Measurements from ENCODE around the gene RASGRP2. TPM values are rescaled to one million over a fixed set of nuclear protein-coding genes. Genes with fewer than 3 reads are reported as not detected.

RASGRP2 gene
- total RNA-seq, 4 donors from 2014 or later = 34.5 to 84.9 (median 41.1) TPM

DNA sequence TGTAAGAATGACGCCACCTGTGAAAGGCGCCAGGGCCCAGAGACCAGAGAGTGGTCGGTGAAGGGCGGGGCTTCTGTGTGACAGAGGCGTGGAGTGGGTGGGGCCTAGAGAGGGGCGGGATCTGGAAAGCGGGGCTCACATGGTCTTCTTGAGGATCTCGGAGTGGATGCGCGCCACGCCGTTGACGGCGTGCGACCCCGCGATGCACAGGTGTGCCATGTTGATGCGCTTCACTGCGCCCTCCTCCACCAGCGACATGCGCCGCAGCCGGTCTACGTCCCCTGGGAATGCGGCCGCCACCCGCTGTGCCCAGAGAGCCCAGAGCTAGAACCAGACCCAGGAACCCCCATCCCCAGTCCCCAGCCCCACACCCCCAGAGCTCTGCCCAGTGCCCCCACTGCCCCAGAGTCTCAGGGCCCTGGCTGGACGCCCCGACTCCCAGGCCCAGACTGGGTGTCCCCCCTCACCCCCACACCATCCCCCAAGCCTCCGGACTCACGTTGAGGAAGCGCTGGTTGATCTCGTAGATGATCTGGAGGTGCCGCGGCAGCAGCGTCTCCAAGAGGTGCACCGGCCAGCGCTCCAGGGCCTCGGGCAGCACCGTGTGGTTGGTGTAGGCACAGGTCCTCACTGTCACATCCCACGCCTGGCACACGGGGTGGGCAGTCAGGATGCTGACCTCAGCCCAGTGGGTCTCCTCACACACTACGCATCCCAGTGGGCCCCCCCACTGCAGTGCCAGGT, 9.6 kb upstream of the RASGRP2 start:
- no peak overlapping the region for H3K4me3 ChIP-seq

DNA sequence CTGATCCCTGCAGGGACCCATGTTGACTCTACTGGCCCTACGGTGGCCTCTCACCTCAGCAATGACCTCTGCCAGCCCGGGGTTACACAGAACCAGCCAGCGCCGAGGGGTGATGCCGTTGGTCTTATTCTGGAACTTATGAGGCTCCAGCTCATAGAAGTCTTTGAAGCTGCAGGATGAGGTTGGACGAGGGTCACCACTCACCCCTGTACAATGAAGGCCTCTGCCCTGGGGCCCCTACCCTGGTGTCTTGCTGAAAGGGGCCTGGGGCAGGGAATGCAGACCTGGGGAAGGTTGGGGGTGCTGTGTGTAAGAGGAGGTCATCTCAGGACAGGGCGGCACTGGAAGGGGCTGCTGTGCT, 9.1 kb upstream of the RASGRP2 start:
- peaks cover 0 to 63% of the 10 kb centered on the region in 2 donors for H3K36me3 ChIP-seq
- no peaks in the 10 kb centered on the region for H3K9me3 ChIP-seq
- H3K27ac ChIP-seq = peak overlapping the region in 3 of 4 donors; percentile 10 to 86 (median 55)
- ATAC-seq = no peak
- H3K4me3 ChIP-seq = no peak overlapping the region
- H3K4me1 ChIP-seq = peaks cover 0 to 10% (median 0%) of the 10 kb centered on the region in 3 donors
- H3K27me3 ChIP-seq = no peaks in the 10 kb centered on the region
- TF ChIP-seq POLR2A (IDR thresholded peaks at IDR 0.05) (no peak), POLR2AphosphoS5 (IDR thresholded peaks at IDR 0.05) (no peak), EP300 (IDR thresholded peaks at IDR 0.05) (no peak)
- TF ChIP-seq, protein P1, sequence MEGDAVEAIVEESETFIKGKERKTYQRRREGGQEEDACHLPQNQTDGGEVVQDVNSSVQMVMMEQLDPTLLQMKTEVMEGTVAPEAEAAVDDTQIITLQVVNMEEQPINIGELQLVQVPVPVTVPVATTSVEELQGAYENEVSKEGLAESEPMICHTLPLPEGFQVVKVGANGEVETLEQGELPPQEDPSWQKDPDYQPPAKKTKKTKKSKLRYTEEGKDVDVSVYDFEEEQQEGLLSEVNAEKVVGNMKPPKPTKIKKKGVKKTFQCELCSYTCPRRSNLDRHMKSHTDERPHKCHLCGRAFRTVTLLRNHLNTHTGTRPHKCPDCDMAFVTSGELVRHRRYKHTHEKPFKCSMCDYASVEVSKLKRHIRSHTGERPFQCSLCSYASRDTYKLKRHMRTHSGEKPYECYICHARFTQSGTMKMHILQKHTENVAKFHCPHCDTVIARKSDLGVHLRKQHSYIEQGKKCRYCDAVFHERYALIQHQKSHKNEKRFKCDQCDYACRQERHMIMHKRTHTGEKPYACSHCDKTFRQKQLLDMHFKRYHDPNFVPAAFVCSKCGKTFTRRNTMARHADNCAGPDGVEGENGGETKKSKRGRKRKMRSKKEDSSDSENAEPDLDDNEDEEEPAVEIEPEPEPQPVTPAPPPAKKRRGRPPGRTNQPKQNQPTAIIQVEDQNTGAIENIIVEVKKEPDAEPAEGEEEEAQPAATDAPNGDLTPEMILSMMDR (IDR thresholded peaks at IDR 0.05) = no peak
- WGBS, 2 donors (ENCODE audit: low coverage in 1 of 2) = 71 to 100% methylated on average over 1 of the region's 7 CpGs

More for the DNA sequence above, 9.6 kb upstream of the RASGRP2 start:
- Histone ChIP-seq H3K27ac (peak overlapping the region in 3 of 4 donors; percentile 45 to 86 (median 55)), H3K36me3 (peaks cover 0 to 63% of the 10 kb centered on the region in 2 donors), H3K9me3 (no peaks in the 10 kb centered on the region), H3K4me1 (peaks cover 0 to 10% (median 5%) of the 10 kb centered on the region in 3 donors), H3K27me3 (no peaks in the 10 kb centered on the region)
- 80 to 90% methylated on average over 1 to 4 of the region's 43 CpGs for WGBS, 2 donors (ENCODE audit: low coverage in 1 of 2)
- TF ChIP-seq, protein P1 (IDR thresholded peaks at IDR 0.05) = no peak
- TF ChIP-seq POLR2AphosphoS5 (IDR thresholded peaks at IDR 0.05) = no peak
- TF ChIP-seq EP300 (IDR thresholded peaks at IDR 0.05) = no peak
- no peak for TF ChIP-seq POLR2A (IDR thresholded peaks at IDR 0.05)
- ATAC-seq = no peak

DNA sequence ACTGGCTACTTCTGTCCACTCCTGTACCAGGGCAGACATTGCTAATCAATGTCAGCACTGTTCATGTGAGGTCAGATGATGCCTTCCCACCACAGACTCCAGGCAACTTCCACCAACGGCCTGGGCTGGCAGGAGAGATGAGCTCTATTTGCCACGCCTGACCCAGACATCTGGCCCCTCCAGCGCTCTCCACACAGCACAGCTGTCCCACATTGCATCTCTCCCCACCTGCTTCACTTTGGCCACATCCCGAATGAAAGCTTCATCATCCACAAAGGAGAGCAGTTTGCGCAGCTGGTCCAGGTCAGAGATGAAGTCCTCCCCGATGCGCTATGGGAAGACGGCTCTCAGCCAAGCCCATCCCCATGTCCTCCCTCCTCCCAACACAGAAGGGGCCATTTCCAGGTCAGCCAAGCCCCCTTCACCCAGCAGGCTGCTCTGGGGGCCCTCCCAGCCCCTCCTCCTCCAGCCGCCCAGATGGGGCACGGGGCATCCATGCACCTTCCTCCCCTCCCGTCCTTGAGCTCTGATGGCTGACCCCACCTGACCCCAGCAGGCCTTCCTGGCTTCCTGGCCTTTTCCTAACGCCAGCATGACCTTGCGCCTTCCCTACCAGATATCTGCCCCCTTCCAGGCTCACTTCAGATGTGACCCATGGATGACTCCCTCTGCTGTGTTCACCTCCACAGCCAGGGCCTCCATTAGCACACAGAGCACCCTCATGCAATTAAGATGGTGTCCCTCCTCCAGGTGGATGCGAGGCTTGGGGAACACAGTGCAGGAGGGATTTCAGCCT, 8.4 kb upstream of the RASGRP2 start:
- Histone ChIP-seq H3K9me3 (no peaks in the 10 kb centered on the region), H3K36me3 (peaks cover 0 to 63% of the 10 kb centered on the region in 2 donors), H3K27me3 (no peaks in the 10 kb centered on the region), H3K27ac (peak overlapping the region in 3 of 4 donors; percentile 38 to 57 (median 55)), H3K4me3 (no peak overlapping the region), H3K4me1 (peaks cover 0 to 12% (median 0%) of the 10 kb centered on the region in 3 donors)
- no peak for TF ChIP-seq EP300 (IDR thresholded peaks at IDR 0.05)
- TF ChIP-seq POLR2AphosphoS5 (IDR thresholded peaks at IDR 0.05) = no peak
- TF ChIP-seq, protein P1 (IDR thresholded peaks at IDR 0.05) = no peak
- no peak for TF ChIP-seq POLR2A (IDR thresholded peaks at IDR 0.05)
- WGBS, 2 donors (ENCODE audit: low coverage in 1 of 2) = 70 to 79% methylated on average over 5 to 7 of the region's 14 CpGs
- ATAC-seq = no peak

DNA sequence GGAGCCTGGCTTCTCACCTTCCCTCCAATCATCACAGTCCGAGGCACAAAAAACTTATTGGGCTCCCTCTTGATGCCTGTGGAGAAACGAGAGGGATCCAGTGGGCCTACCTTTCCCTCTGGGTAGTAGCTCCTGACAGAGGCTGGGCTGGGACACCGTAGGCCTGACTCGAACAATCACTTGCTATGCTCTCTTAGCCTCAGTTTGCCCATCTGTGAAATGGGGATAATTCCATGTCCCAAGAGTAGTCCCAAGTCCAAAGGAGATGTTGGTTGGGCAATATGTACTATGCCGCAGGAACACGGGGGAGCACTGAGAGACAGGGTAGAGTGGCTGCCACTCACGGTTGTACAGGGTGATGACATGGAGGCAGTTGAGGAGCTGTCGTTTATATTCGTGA, 7.6 kb upstream of the RASGRP2 start:
- Histone ChIP-seq H3K36me3 (peaks cover 0 to 63% of the 10 kb centered on the region in 2 donors), H3K9me3 (no peaks in the 10 kb centered on the region), H3K4me3 (no peak overlapping the region), H3K27me3 (no peaks in the 10 kb centered on the region), H3K27ac (peak overlapping the region in 3 of 4 donors; percentile 38 to 57 (median 55)), H3K4me1 (peaks cover 0 to 12% (median 0%) of the 10 kb centered on the region in 3 donors)
- no peak for ATAC-seq
- WGBS, 2 donors (ENCODE audit: low coverage in 1 of 2) = 80 to 87% methylated on average over 2 to 4 of the region's 9 CpGs
- TF ChIP-seq EP300 (IDR thresholded peaks at IDR 0.05) = no peak
- TF ChIP-seq, protein P1 (IDR thresholded peaks at IDR 0.05) = no peak
- no peak for TF ChIP-seq POLR2AphosphoS5 (IDR thresholded peaks at IDR 0.05)
- TF ChIP-seq POLR2A (IDR thresholded peaks at IDR 0.05) = no peak
